ENCODE data around the gene GRP. TPM values are rescaled to one million over a fixed set of nuclear protein-coding genes. Genes with fewer than 3 reads are reported as not detected.
"Not testable (repeated sequence)": the region's sequence is repeated elsewhere in the genome, so short reads cannot be mapped to it uniquely, and the experiment has no call there.

The GRP gene
- total RNA-seq, 2 experiments from 2014 or later: not detected

DNA sequence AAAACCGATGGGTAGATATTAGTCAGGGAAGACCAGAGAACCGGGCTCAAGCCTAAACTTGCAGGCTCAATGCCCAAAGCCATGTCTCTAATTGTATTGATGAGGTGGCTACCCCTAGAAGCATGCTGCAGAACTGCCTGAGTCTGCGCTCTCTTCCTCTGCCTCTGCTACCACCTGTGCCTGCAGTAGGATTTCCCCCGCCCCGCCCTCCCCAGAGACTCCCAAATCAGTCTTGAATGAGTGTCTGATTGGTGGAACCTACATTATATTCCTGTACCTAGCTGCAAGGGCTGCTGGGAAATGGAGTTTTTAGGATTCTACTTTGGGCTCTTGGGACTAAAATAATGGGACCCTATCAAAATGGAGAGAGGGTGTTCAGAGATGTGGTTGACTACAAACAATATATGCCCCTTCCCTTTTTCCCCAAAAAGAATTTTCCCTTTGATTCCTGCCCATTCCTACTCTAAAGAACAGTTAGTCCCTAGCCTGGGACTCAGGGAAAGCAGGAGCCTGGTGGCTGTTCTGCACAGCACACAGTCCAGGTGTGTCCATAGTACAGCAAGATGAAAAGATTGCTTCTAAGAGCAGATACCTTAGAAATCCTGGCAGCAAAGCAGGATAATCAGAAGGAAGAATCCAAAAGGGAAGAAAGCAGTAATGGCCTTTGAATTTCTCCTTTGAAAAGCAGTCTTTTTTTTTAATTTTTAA lies 12.5 kb downstream of the GRP start:
- Mint-ChIP-seq H3K36me3 (ENCODE audit: low read depth) (no peaks in the 10 kb centered on the region), H3K9me3 (no peaks in the 10 kb centered on the region), H3K27me3 (peaks cover 14% of the 10 kb centered on the region), H3K4me1 (no peaks in the 10 kb centered on the region), H3K4me3 (no peak overlapping the region), H3K27ac (no peak overlapping the region)
- CTCF ChIA-PET: no interaction called here
- POLR2A ChIA-PET: no interaction called here
- no peak for DNase-seq

DNA sequence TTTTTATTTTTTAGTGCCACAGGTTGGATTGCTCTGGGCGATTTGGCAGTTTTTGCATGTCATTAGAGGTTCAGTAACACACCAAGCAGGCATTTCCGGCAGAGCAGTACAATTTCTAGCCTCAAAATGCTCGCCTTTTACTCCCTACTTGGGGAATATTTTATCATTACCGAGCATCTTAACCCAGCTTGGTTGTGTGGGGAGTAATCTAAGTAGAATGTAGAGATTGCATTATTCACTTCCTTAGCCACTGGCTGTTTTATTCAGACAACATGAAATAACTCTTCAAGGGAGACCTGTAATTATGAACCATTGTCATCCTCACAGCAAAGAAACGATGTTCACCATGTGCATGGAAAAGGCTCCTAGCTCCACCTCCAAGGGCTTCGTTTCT lies 13.1 kb downstream of the GRP start:
- no peaks in the 10 kb centered on the region for H3K4me1 Mint-ChIP-seq
- ChIA-PET CTCF (no interaction called here), POLR2A (no interaction called here)
- H3K27ac Mint-ChIP-seq: no peak overlapping the region
- no peaks in the 10 kb centered on the region for H3K9me3 Mint-ChIP-seq
- H3K36me3 Mint-ChIP-seq (ENCODE audit: low read depth): no peaks in the 10 kb centered on the region
- H3K27me3 Mint-ChIP-seq: peaks cover 13% of the 10 kb centered on the region
- H3K4me3 Mint-ChIP-seq: no peak overlapping the region
- no peak for DNase-seq

DNA sequence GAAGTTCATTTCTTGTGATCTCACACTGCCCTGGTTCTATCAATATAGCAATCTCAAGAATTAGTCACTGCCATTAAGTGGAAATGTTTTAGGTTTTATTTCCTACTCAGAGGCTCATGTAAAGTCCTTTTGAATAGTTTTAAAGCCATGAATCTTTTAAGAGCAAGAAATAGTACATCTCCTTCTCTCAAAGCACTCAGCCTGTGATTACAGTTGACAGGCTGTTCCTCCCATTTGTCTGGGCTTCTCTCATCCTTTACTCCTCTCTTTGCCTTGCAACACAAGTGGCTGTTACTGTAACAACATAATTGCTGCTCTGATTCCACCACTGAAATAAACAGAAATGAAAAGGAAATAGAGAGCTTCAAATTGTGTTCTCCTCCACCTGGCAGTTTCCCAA lies 18.4 kb downstream of the GRP start:
- H3K27me3 Mint-ChIP-seq: peaks cover 6% of the 10 kb centered on the region
- H3K4me1 Mint-ChIP-seq: no peaks in the 10 kb centered on the region
- H3K36me3 Mint-ChIP-seq (ENCODE audit: low read depth): no peaks in the 10 kb centered on the region
- ChIA-PET CTCF (no interaction called here), POLR2A (no interaction called here)
- H3K9me3 Mint-ChIP-seq: no peaks in the 10 kb centered on the region
- no peak for DNase-seq
- no peak overlapping the region for H3K27ac Mint-ChIP-seq
- H3K4me3 Mint-ChIP-seq: no peak overlapping the region

DNA sequence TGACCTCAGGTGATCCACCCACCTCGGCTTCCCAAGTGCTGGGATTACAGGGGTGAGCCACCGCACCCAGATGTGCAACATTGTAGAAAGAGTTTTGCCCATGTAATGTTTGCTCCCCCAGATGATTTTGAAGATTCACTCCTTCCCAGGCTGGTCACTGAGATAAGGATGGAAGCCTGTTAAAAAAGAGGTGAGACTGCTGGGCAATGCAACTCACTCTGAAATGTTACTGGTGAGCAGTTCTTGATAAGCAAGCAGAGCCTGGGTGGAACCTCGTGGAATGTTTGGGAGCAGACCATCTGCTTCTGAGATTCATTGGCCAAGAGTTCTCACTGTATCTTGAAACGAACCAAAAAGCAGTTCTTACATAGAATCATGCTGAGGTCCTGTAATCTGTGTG lies 19.7 kb downstream of the GRP start:
- Mint-ChIP-seq H3K27ac (no peak overlapping the region), H3K36me3 (ENCODE audit: low read depth) (no peaks in the 10 kb centered on the region), H3K27me3 (peaks cover 8% of the 10 kb centered on the region), H3K4me3 (no peak overlapping the region), H3K4me1 (no peaks in the 10 kb centered on the region), H3K9me3 (no peaks in the 10 kb centered on the region)
- ChIA-PET CTCF (no interaction called here), POLR2A (no interaction called here)
- DNase-seq: no peak

DNA sequence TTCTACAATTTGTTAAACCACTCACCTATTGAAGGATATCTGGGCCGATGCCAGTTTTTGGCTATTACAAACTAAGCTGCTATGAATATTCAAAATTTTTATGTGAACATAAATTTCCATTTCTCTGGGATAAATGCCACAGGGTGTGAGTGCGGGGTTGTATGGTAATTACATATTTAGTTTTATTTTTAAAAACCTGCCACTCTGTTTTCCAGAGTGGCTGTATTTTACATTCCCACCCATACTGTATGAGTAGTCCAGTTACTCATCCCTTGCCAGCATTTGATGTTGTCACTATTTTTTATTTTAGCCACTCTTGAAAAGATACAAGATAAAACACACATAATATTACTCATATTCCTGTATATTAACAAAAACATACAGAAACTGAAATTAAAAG lies 22.9 kb downstream of the GRP start:
- ChIA-PET CTCF (no interaction called here), POLR2A (no interaction called here)
- Mint-ChIP-seq H3K4me3 (no peak overlapping the region), H3K27ac (no peak overlapping the region), H3K4me1 (no peaks in the 10 kb centered on the region), H3K36me3 (ENCODE audit: low read depth) (no peaks in the 10 kb centered on the region), H3K27me3 (peaks cover 27% of the 10 kb centered on the region), H3K9me3 (no peaks in the 10 kb centered on the region)
- no peak for DNase-seq

DNA sequence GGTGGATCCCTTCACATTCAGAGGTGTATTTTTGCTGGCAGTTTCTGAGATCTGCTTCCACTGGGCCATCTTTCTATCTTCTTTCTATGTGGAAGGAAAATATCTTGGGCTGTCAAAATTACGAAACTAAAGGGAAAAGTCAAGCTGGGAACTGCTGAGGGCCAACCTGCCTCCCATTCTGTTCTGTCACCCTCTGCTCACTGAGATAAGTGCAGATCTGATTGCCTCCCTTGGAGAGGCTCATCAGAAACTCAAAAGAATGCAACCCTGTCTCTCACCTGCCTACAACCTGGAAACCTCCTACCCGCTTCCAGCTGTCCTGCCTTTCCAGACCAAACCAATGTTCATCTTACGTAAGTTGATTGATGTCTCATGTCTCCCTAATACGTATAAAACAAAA lies 26.8 kb downstream of the GRP start:
- Mint-ChIP-seq H3K9me3 (no peaks in the 10 kb centered on the region), H3K27ac (no peak overlapping the region), H3K36me3 (ENCODE audit: low read depth) (no peaks in the 10 kb centered on the region), H3K27me3 (peaks cover 35% of the 10 kb centered on the region), H3K4me3 (no peak overlapping the region), H3K4me1 (no peaks in the 10 kb centered on the region)
- POLR2A ChIA-PET: no interaction called here
- CTCF ChIA-PET: no interaction called here
- DNase-seq: no peak

DNA sequence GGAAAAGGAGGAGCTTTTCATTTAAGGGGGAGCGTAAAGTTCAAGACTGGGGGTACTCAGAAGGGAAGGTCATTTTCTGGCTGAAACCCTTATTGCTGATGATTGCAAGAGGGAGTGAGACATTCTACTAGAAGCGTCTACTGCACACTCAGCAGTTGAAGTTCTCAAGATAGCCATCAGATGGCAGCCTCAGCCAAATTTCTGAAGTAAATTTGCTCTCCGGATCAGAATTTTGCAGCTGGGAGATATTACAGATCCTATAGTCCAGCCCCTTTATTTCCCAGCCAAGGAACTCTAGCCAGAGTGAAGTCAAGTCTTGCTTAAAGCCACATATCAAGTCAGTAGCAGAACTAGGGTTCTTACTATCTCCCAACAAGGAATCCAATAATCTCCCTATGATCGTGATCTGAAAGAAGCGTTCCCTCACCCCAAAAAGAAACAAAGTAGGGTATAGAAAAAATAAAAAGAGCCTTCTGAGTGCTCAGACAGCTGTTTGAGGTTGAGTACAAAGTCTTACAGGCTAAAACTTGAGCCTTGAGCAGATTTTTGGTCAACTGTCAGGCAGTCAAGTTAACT lies 29.3 kb downstream of the GRP start:
- Mint-ChIP-seq H3K36me3 (ENCODE audit: low read depth) (no peaks in the 10 kb centered on the region), H3K4me3 (no peak overlapping the region), H3K9me3 (no peaks in the 10 kb centered on the region), H3K27me3 (peaks cover 40% of the 10 kb centered on the region), H3K4me1 (no peaks in the 10 kb centered on the region), H3K27ac (no peak overlapping the region)
- ChIA-PET POLR2A (no interaction called here), CTCF (interaction anchor here (1.1 to 2.7 kb wide), 2 partner anchors 26 to 153 kb away, joined by 3 to 12 read pairs; no protein-coding TSS in a partner anchor)
- peak; percentile 36 for DNase-seq

DNA sequence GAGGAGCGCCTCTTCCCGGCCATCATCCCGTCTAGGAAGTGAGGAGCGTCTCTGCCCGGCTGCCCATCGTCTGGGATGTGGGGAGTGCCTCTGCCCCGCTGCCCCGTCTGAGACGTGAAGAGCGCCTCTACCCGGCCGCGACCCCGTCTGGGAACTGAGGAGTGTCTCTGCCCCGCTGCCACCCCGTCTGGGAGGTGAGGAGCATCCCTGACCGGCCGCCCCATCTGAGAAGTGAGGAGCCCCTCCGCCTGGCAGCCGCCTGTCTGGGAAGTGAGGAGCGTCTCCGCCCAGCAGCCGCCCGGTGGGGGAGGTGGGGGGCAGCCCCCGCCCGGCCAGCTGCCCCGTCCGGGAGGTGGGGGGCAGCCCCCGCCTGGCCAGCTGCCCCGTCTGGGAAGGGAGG lies 35.5 kb downstream of the GRP start:
- peaks cover 28% of the 10 kb centered on the region for H3K27me3 Mint-ChIP-seq
- H3K4me1 Mint-ChIP-seq; H3K27ac Mint-ChIP-seq; H3K36me3 Mint-ChIP-seq (ENCODE audit: low read depth); H3K4me3 Mint-ChIP-seq; POLR2A ChIA-PET; H3K9me3 Mint-ChIP-seq; CTCF ChIA-PET; DNase-seq: not testable (repeated sequence)

DNA sequence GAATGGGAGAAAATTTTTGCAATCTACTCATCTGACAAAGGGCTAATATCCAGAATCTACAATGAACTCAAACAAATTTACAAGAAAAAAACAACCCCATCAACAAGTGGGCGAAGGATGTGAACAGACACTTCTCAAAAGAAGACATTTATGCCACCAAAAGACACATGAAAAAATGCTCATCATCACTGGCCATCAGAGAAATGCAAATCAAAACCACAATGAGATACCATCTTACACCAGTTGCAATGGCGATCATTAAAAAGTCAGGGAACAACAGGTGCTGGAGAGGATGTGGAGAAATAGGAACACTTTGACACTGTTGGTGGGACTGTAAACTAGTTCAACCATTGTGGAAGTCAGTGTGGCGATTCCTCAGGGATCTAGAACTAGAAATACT lies 41.9 kb downstream of the GRP start:
- POLR2A ChIA-PET; H3K4me1 Mint-ChIP-seq; H3K9me3 Mint-ChIP-seq; H3K36me3 Mint-ChIP-seq (ENCODE audit: low read depth); H3K4me3 Mint-ChIP-seq; H3K27ac Mint-ChIP-seq; CTCF ChIA-PET; DNase-seq: not testable (repeated sequence)
- H3K27me3 Mint-ChIP-seq: peaks cover 70% of the 10 kb centered on the region

DNA sequence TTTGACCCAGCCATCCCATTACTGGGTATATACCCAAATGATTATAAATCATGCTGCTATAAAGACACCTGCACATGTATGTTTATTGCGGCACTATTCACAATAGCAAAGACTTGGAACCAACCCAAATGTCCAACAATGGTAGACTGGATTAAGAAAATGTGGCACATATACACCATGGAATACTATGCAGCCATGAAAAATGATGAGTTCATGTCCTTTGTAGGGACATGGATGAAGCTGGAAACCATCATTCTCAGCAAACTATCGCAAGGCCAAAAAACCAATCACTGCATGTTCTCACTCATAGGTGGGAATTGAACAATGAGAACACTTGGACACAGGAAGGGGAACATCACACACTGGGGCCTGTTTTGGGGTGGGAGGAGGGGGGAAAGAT lies 42.3 kb downstream of the GRP start:
- H3K4me3 Mint-ChIP-seq; H3K4me1 Mint-ChIP-seq; H3K27ac Mint-ChIP-seq; POLR2A ChIA-PET; H3K9me3 Mint-ChIP-seq; H3K36me3 Mint-ChIP-seq (ENCODE audit: low read depth); CTCF ChIA-PET; DNase-seq: not testable (repeated sequence)
- peaks cover 74% of the 10 kb centered on the region for H3K27me3 Mint-ChIP-seq

DNA sequence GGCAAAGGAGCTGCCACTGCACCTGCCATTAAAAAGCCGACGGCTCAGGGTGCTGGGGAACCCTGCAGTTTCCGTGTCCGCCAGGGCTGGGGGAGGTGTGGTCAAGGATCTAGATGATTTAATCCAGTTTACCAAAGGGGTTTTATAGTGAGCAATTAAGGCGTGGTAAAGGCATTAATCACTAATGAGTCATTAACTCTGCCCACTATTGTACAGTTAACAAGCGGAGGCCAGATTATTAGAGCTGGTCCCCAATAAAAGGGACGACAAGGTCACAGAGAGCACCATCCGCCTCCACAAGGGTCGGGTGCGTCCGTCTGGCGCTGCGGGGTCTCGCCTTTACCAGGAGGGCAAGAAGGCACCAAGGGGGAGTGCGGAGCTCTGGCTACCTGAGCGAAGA lies 43.7 kb downstream of the GRP start:
- Mint-ChIP-seq H3K9me3 (no peaks in the 10 kb centered on the region), H3K27me3 (peaks cover 84% of the 10 kb centered on the region), H3K4me3 (no peak overlapping the region), H3K4me1 (peaks cover 21% of the 10 kb centered on the region), H3K36me3 (ENCODE audit: low read depth) (no peaks in the 10 kb centered on the region), H3K27ac (no peak overlapping the region)
- POLR2A ChIA-PET: no interaction called here
- CTCF ChIA-PET: interaction anchor here (1.1 kb wide), 1 partner anchor 9 kb away, joined by 4 read pairs; the partner anchor contains the start of gene RAX
- DNase-seq: no peak

DNA sequence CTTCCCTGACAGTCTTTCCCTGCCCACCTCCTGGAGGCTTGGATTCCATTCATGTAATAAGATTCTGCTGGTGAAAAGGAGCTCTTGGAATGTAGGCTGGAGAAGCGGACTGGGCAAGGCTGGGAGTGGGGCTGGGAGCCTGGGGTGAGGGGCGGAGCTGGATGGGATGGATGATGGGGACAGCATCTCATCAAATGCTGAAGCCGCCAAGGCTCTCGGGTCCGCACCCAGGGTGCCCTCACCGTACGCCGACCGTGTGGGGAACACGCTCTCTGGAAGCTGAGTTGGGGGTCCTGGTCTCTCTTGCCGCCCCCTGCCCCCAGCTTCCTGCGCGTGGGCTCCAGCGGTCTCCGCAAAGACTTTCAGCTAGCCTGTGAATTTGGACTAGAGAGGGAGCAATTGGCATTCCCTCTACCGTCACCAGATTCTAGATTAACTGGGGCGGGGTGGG lies 44.2 kb downstream of the GRP start:
- H3K27me3 Mint-ChIP-seq: peaks cover 84% of the 10 kb centered on the region
- no peak for DNase-seq
- peaks cover 23% of the 10 kb centered on the region for H3K4me1 Mint-ChIP-seq
- ChIA-PET POLR2A (no interaction called here), CTCF (no interaction called here)
- no peaks in the 10 kb centered on the region for H3K9me3 Mint-ChIP-seq
- no peaks in the 10 kb centered on the region for H3K36me3 Mint-ChIP-seq (ENCODE audit: low read depth)
- H3K27ac Mint-ChIP-seq: no peak overlapping the region
- H3K4me3 Mint-ChIP-seq: no peak overlapping the region

DNA sequence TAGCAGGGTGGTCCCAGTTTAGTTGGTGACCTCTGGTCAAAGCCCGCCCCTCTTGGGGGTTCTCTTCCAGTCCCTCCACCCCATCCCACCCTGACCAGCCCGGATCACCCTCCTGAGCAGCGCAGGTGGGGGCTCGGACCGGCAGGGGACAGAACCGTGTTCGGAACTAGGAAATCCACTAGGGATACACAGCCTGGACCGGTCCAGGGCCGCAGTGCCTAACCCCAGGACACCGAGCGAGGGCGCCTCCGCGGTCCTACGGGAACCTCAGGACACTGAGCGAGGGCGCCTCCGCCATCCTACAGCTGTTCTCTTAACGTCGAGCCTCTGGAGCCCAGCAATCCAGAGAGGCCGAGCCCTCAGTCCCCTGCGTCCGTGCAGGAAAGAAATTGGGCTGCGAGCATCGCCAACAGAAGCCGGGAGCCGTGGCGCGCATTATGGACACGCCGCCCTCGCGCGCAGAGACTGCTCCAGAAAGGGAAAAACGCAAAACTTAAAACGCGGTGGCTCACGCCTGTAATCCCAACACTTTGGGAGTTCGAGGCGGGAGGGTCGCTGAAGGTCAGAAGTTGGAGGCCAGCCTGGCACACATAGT lies 44.8 kb downstream of the GRP start:
- H3K9me3 Mint-ChIP-seq: no peaks in the 10 kb centered on the region
- H3K27ac Mint-ChIP-seq: no peak overlapping the region
- H3K4me1 Mint-ChIP-seq: peaks cover 28% of the 10 kb centered on the region
- peak overlapping the region; percentile 62 for H3K4me3 Mint-ChIP-seq
- ChIA-PET CTCF (no interaction called here), POLR2A (no interaction called here)
- no peaks in the 10 kb centered on the region for H3K36me3 Mint-ChIP-seq (ENCODE audit: low read depth)
- peaks cover 83% of the 10 kb centered on the region for H3K27me3 Mint-ChIP-seq
- no peak for DNase-seq
